WTC11 (cell line): Measurements from ENCODE around the gene NELL1. TPM values are rescaled to one million over a fixed set of nuclear protein-coding genes. Genes with fewer than 3 reads are reported as not detected.

Source experiments
- ATAC-seq: fragments of 200-7000 bp; cut with Tn5 transposase; 2 replicates; pipeline ENCODE4 v1.10.0; 2021; ENCODE audit warnings: mild to moderate bottlenecking, moderate library complexity
- CTCF ChIA-PET: fragments of 300-600 bp; sonication (Branson Sonifier 250); formaldehyde crosslinking; loops from one replicate; lab custom pipeline; 2021; ENCODE audit warnings: antibody characterized with exemption; lab: Charles Lee
- POLR2A ChIA-PET: fragments of 350-600 bp; sonication (Branson Sonifier 250); formaldehyde crosslinking; loops from one replicate; lab custom pipeline; 2021; ENCODE audit warnings: antibody characterized with exemption; lab: Charles Lee
- DNase-seq: peaks from one replicate; pipeline ENCODE4 v3.0.0; 2021; ENCODE audit warnings: low spot score
- H3K27ac Mint-ChIP-seq: 2 replicates; pipeline ENCODE4 v1.8.0; 2021; ENCODE audit warnings: mixed read lengths
- H3K27me3 Mint-ChIP-seq: 2 replicates; pipeline ENCODE4 v1.8.0; 2021; ENCODE audit warnings: low read depth, mild to moderate bottlenecking, moderate library complexity, mixed read lengths
- H3K36me3 Mint-ChIP-seq: 2 replicates; pipeline ENCODE4 v1.8.0; 2021; ENCODE audit warnings: mixed read lengths
- H3K4me1 Mint-ChIP-seq: 2 replicates; pipeline ENCODE4 v1.8.0; 2022; ENCODE audit warnings: mixed read lengths
- H3K4me3 Mint-ChIP-seq: 2 replicates; pipeline ENCODE4 v1.8.0; 2021; ENCODE audit warnings: mild to moderate bottlenecking, moderate library complexity, mixed read lengths
- H3K9me3 Mint-ChIP-seq: 2 replicates; pipeline ENCODE4 v1.8.0; 2021; ENCODE audit warnings: mixed read lengths
- AFF4 ChIP-seq: sonication (generic); formaldehyde crosslinking; IDR thresholded peaks from 2 replicates; pipeline ENCODE4 v1.8.1; 2023; ENCODE audit warnings: mild to moderate bottlenecking, missing genetic modification reagents, borderline replicate concordance
- CREM ChIP-seq: sonication (generic); formaldehyde crosslinking; IDR thresholded peaks from 2 replicates; pipeline ENCODE4 v1.8.1; 2022; ENCODE audit warnings: mild to moderate bottlenecking, missing genetic modification reagents, moderate library complexity
- FOXP1 ChIP-seq: sonication (generic); formaldehyde crosslinking; IDR thresholded peaks from 2 replicates; pipeline ENCODE4 v1.8.0; 2022; ENCODE audit warnings: missing genetic modification reagents, mild to moderate bottlenecking, moderate library complexity, borderline replicate concordance
- IRF1 ChIP-seq: sonication (generic); formaldehyde crosslinking; IDR thresholded peaks from 2 replicates; pipeline ENCODE4 v1.8.0; 2023; ENCODE audit warnings: missing genetic modification reagents
- MLX ChIP-seq: sonication (generic); formaldehyde crosslinking; IDR thresholded peaks from 2 replicates; pipeline ENCODE4 v1.8.1; 2023; ENCODE audit warnings: mild to moderate bottlenecking, missing genetic modification reagents, moderate library complexity
- NR2C2 ChIP-seq: sonication (generic); formaldehyde crosslinking; IDR thresholded peaks from 2 replicates; pipeline ENCODE4 v1.8.0; 2022; ENCODE audit warnings: mild to moderate bottlenecking, missing genetic modification reagents
- NR3C1 ChIP-seq: sonication (generic); formaldehyde crosslinking; conservative IDR thresholded peaks from 2 replicates; pipeline ENCODE4 v1.8.1; 2023; ENCODE audit warnings: low read depth, mild to moderate bottlenecking, missing genetic modification reagents
- OVOL2 ChIP-seq: fragments of 250-450 bp; sonication (Bioruptor Pico); IDR thresholded peaks from 2 replicates; pipeline ENCODE4 v1.9.0; 2021; ENCODE audit warnings: mild to moderate bottlenecking, borderline replicate concordance
- PRRX2 ChIP-seq: fragments of 250-450 bp; sonication (Bioruptor Pico); IDR thresholded peaks from 2 replicates; pipeline ENCODE4 v1.8.0; 2021; ENCODE audit warnings: mild to moderate bottlenecking
- RORB ChIP-seq: fragments of 250-450 bp; sonication (Bioruptor Pico); IDR thresholded peaks from 2 replicates; pipeline ENCODE4 v1.9.0; 2021; ENCODE audit warnings: mild to moderate bottlenecking
- SOX15 ChIP-seq: fragments of 250-450 bp; sonication (Bioruptor Pico); IDR thresholded peaks from 2 replicates; pipeline ENCODE4 v1.9.0; 2021; ENCODE audit warnings: mild to moderate bottlenecking
- ZNF219 ChIP-seq: sonication (generic); formaldehyde crosslinking; IDR thresholded peaks from 2 replicates; pipeline ENCODE4 v1.8.0; 2023; ENCODE audit warnings: missing genetic modification reagents, mild to moderate bottlenecking, borderline replicate concordance
- ZNF396 ChIP-seq: fragments of 250-450 bp; sonication (Bioruptor Pico); IDR thresholded peaks from 2 replicates; pipeline ENCODE4 v1.8.0; 2021; ENCODE audit warnings: mild to moderate bottlenecking, moderate library complexity, borderline replicate concordance
- ZNF671 ChIP-seq: fragments of 250-450 bp; sonication (Bioruptor Pico); IDR thresholded peaks from 2 replicates; pipeline ENCODE4 v1.8.0; 2021; ENCODE audit warnings: mild to moderate bottlenecking
- total RNA-seq: library from RNA; stranded (reverse); gene quantifications from 3 replicates; pipeline ENCODE4 v1.2.3, GENCODE V29; 2021
- TF ChIP-seq, protein P1 (sequence below): sonication (generic); formaldehyde crosslinking; IDR thresholded peaks from 2 replicates; pipeline ENCODE4 v1.8.0; 2022; ENCODE audit warnings: mild to moderate bottlenecking, missing genetic modification reagents
- TF ChIP-seq, protein P2 (sequence below): sonication (generic); formaldehyde crosslinking; IDR thresholded peaks from 2 replicates; pipeline ENCODE4 v1.8.1; 2022; ENCODE audit warnings: missing genetic modification reagents, borderline replicate concordance

NELL1 gene
- total RNA-seq, 1 experiment from 2014 or later: 1.8 TPM

DNA sequence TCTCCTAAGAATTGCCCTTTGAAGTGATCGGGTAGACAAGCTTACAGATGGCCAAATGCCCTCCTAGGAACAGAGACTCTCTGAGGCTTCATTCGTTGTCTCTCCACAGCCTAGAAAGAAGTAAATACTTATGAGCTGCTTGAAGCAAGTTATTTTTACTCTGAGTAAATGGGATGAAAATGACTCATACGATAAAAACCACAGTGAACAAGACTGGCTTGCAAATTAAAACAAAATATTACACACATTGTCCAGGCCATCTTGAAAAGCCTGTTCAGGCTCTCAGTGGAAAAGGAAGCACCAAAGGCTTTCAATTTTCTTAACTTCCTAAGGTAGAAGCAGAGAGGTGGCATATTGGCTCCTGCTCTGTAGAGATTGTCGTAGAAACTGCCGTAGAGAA lies 294.2 kb downstream of the NELL1 start:
- Mint-ChIP-seq H3K4me1 (peaks cover 15% of the 10 kb centered on the region), H3K36me3 (no peaks in the 10 kb centered on the region), H3K27me3 (no peaks in the 10 kb centered on the region), H3K4me3 (no peak overlapping the region), H3K27ac (no peak overlapping the region)
- ChIA-PET POLR2A (no interaction called here), CTCF (no interaction called here)
- DNase-seq: no peak
- no peak for TF ChIP-seq FOXP1 (CRISPR knock-in tag)
- no peak for TF ChIP-seq ZNF219 (CRISPR knock-in tag)
- no peak for TF ChIP-seq AFF4 (CRISPR knock-in tag)
- TF ChIP-seq IRF1 (CRISPR knock-in tag): no peak
- no peak for TF ChIP-seq NR2C2 (CRISPR knock-in tag)
- TF ChIP-seq, protein P1, sequence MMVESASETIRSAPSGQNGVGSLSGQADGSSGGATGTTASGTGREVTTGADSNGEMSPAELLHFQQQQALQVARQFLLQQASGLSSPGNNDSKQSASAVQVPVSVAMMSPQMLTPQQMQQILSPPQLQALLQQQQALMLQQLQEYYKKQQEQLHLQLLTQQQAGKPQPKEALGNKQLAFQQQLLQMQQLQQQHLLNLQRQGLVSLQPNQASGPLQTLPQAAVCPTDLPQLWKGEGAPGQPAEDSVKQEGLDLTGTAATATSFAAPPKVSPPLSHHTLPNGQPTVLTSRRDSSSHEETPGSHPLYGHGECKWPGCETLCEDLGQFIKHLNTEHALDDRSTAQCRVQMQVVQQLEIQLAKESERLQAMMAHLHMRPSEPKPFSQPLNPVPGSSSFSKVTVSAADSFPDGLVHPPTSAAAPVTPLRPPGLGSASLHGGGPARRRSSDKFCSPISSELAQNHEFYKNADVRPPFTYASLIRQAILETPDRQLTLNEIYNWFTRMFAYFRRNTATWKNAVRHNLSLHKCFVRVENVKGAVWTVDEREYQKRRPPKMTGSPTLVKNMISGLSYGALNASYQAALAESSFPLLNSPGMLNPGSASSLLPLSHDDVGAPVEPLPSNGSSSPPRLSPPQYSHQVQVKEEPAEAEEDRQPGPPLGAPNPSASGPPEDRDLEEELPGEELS (CRISPR knock-in tag): no peak
- no peak for TF ChIP-seq ZNF671 (CRISPR knock-in tag)
- no peak for TF ChIP-seq RORB (CRISPR knock-in tag)
- TF ChIP-seq PRRX2 (CRISPR knock-in tag): no peak
- no peak for TF ChIP-seq MLX (CRISPR knock-in tag)
- no peak for TF ChIP-seq SOX15 (CRISPR knock-in tag)
- TF ChIP-seq ZNF396 (CRISPR knock-in tag): no peak
- TF ChIP-seq, all 79 proteins: peak for 0
- ATAC-seq: no peak
- H3K9me3 Mint-ChIP-seq: peaks cover 4% of the 10 kb centered on the region; the same call in 1 of the 2 replicates

GRCh38 chr11:20964985-20965384 lies 295.6 kb downstream of the NELL1 start:
- H3K36me3 Mint-ChIP-seq: no peaks in the 10 kb centered on the region
- peaks cover 4% of the 10 kb centered on the region; the same call in 1 of the 2 replicates for H3K9me3 Mint-ChIP-seq
- H3K4me3 Mint-ChIP-seq: no peak overlapping the region
- TF ChIP-seq RORB (CRISPR knock-in tag): no peak
- TF ChIP-seq FOXP1 (CRISPR knock-in tag): no peak
- TF ChIP-seq, protein P2, sequence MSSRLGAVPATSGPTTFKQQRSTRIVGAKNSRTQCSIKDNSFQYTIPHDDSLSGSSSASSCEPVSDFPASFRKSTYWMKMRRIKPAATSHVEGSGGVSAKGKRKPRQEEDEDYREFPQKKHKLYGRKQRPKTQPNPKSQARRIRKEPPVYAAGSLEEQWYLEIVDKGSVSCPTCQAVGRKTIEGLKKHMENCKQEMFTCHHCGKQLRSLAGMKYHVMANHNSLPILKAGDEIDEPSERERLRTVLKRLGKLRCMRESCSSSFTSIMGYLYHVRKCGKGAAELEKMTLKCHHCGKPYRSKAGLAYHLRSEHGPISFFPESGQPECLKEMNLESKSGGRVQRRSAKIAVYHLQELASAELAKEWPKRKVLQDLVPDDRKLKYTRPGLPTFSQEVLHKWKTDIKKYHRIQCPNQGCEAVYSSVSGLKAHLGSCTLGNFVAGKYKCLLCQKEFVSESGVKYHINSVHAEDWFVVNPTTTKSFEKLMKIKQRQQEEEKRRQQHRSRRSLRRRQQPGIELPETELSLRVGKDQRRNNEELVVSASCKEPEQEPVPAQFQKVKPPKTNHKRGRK (CRISPR knock-in tag): no peak
- no peak for TF ChIP-seq NR3C1
- TF ChIP-seq OVOL2 (CRISPR knock-in tag): no peak
- TF ChIP-seq CREM: no peak
- ChIA-PET POLR2A (no interaction called here), CTCF (no interaction called here)
- H3K27me3 Mint-ChIP-seq: no peaks in the 10 kb centered on the region
- H3K4me1 Mint-ChIP-seq: peaks cover 15% of the 10 kb centered on the region
- H3K27ac Mint-ChIP-seq: no peak overlapping the region
- no peak for DNase-seq
- no peak for ATAC-seq
